Umbilical cord (tissue), 2 donors: ENCODE results near the gene SLC35F4. TPM values are rescaled to one million over a fixed set of nuclear protein-coding genes. Genes with fewer than 3 reads are reported as not detected.

Source experiments
- DNase-seq: peaks from one replicate; pipeline ENCODE4 v3.0.0-alpha.2; 2015; ENCODE audit warnings: low spot score
- total RNA-seq: library from RNA; depleted of rRNA; stranded (reverse); fragments of >200 nt; gene quantifications from one replicate; pipeline ENCODE4 v1.2.3, GENCODE V29; 2014; ENCODE audit warnings: low replicate concordance; ENCODE audit not compliant: insufficient read depth

SLC35F4 gene
- total RNA-seq, 1 donor from 2014 or later = 1.2 TPM

DNA sequence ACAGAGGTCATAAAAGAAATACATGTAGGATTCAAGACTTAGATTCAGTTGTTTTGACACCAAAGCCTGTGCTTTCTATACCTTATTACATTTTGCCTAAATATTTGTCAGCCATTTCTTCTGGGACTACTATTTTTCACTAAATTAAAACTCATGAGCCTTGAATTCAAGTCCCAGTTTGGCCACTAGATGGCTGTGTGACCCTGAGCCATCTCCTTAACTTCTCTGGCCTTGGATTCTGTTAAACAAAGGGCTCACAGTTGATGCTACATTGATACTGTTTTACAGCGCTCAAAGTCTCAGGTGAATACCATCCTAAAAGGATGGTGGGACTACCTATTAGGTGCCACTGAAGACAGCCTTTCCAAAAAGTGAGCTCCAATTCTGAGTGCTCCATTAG lies 332.7 kb downstream of the SLC35F4 start:
- DNase-seq = peak; percentile 53

DNA sequence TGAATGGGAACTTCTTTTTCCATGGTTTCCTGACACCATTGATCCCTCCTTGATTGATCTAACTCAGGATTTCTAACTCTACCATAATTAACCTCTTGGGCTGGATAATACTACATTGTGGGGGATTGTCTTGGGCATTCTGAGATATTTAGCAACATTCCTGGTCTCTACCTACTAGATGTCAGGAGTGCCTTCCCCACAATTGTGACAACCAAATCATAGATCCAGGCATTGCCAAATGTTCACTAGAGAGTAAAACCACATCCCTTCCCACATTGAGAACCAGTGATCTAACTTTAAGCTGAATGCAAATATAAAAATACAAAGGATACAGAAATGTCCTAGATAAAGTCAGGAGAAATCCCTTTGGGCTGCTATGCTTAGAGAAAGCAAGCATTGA lies 335.3 kb downstream of the SLC35F4 start:
- DNase-seq = no peak

DNA sequence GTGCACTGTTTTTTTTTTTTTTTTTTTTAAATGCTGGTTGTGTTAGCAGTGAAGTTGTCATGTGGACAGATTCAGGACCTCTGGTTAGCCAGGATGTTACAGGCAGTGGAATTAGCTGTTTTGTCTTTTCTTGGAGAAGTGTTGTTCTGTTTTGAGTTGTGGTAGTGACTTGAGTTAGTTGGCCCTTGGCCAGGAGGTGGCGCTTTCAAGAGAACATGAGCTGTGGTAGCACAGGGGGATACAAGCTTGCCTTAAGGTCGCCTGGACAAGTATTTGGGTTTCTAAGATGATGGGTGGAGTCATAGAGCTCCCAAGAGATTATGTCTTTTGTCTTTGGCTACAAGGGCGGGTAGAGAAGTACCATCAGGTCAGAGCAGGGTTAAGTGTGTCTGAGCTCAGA lies 338.9 kb downstream of the SLC35F4 start:
- no peak for DNase-seq

DNA sequence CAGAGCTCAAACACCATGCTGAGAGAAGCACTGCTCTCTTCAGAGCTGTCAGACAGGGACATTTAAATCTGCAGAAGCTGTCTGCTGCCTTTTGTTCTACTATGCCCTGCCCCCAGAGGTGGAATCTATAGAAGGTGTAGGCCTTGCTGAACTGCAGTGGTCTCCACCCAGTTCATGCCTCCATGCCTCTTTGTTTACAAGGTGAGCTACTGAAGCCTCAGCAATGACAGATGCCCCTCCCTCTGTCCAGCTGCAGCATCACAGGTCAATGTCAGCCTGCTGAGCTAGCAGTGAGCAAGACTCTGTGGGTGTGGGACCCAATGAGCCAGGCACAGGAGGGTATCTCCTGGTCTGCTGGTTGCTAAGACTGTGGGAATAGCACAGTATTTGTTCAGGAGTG lies 346.8 kb downstream of the SLC35F4 start:
- DNase-seq = no peak
